K562 (cell line): ENCODE data around the gene BGLAP. TPM values are rescaled to one million over a fixed set of nuclear protein-coding genes. Genes with fewer than 3 reads are reported as not detected.
A peak's percentile ranks its signal among the peaks of the same experiment; 100 is the strongest.

Experiments used
- ATAC-seq: fragments of 200-7000 bp; cut with Tn5 transposase; 3 replicates; pipeline ENCODE4 v1.9.1; 2020; ENCODE audit warnings: moderate library complexity
- BruUV-seq: library from RNA; stranded (reverse); fragments of 400-500 nt; replicated peaks from 2 replicates; lab custom pipeline; 2021; lab: Mats Ljungman, UMichigan
- CTCF ChIA-PET: fragments of 300-600 bp; formaldehyde crosslinking; extraction: SDS; loops from one replicate; lab custom pipeline; 2021; ENCODE audit warnings: low intra/inter-chr PET ratio; lab: Yijun Ruan, JAX
- POLR2A ChIA-PET: fragments of 300-600, 350-650 bp; sonication (Branson Sonifier 250); formaldehyde crosslinking; extraction: SDS; loops from one replicate; lab custom pipeline; 2021; ENCODE audit warnings: antibody characterized with exemption, inconsistent platforms; lab: Yijun Ruan, JAX
- DNase-seq, 4 experiments: peaks; one replicate each; pipeline versions ENCODE4 v3.0.0 to v3.0.0-alpha.2; 2011 to 2018; ENCODE audit warnings: low spot score in 3 of 4, mixed read lengths in 3 of 4; ENCODE audit errors: extremely low read depth in 1 of 4
- FAIRE-seq: peaks from 2 replicates; lab custom pipeline; 2011; peaks lifted over from hg19 to GRCh38; lab: Jason Lieb, UNC
- H2AFZ ChIP-seq: 2 replicates; pipeline ENCODE4 v1.6.0; 2011; ENCODE audit warnings: low read depth, low read length, control low read depth, inconsistent platforms
- H3K27ac ChIP-seq: fragments of 200-600 bp; 3 replicates; pipeline ENCODE4 v1.8.0; 2011; ENCODE audit warnings: low read depth, mild to moderate bottlenecking, control low read depth, inconsistent platforms, low read length, moderate library complexity, mixed read lengths; ENCODE audit errors: extremely low read depth
- H3K27me3 ChIP-seq, 2 experiments: fragments of 300-600 bp in 1 of 2; 2 replicates in 1 of 2; 3 replicates in 1 of 2; pipeline versions ENCODE4 v1.6.0 to v1.8.0; 2011; ENCODE audit warnings: inconsistent platforms in 2 of 2, low read length in 2 of 2, mild to moderate bottlenecking in 1 of 2, mixed read lengths in 1 of 2, moderate library complexity in 1 of 2; ENCODE audit not compliant: control insufficient read depth in 2 of 2, insufficient read depth in 2 of 2
- H3K36me3 ChIP-seq: fragments of 300-600 bp; 3 replicates; pipeline ENCODE4 v1.8.0; 2011; ENCODE audit warnings: mild to moderate bottlenecking, low read length, inconsistent platforms; ENCODE audit not compliant: control insufficient read depth, insufficient read depth
- H3K4me1 ChIP-seq, 2 experiments: fragments of 200-600 bp in 1 of 2; replicated peaks in 1 of 2; 2 replicates in 1 of 2; 3 replicates in 1 of 2; pipeline versions ENCODE4 v1.5.1 to v1.8.0; 2011; ENCODE audit warnings: inconsistent platforms in 2 of 2, low read length in 2 of 2, mild to moderate bottlenecking in 1 of 2, mixed read lengths in 1 of 2, moderate library complexity in 1 of 2; ENCODE audit not compliant: control insufficient read depth in 2 of 2, insufficient read depth in 2 of 2
- H3K4me2 ChIP-seq: 2 replicates; pipeline ENCODE4 v1.6.1; 2011; ENCODE audit warnings: low read length, control low read depth, inconsistent platforms, mixed read lengths; ENCODE audit not compliant: insufficient read depth
- H3K4me3 ChIP-seq: fragments of 200-600 bp; sonication (generic), shearing (Covaris generic); 2 replicates; pipeline ENCODE4 v1.5.1; 2016; ENCODE audit warnings: control low read depth, inconsistent platforms
- H3K79me2 ChIP-seq: fragments of 200-600 bp; 3 replicates; pipeline ENCODE4 v1.8.0; 2011; ENCODE audit warnings: low read length, inconsistent platforms; ENCODE audit not compliant: control insufficient read depth, insufficient read depth
- H3K9ac ChIP-seq, 2 experiments: 2 replicates each; pipeline versions ENCODE4 v1.6.0 to v1.6.1; 2011; ENCODE audit warnings: low read depth in 2 of 2, low read length in 2 of 2, control low read depth in 1 of 2, inconsistent platforms in 1 of 2, mild to moderate bottlenecking in 1 of 2, mixed read lengths in 1 of 2; ENCODE audit not compliant: insufficient read depth in 1 of 2
- H3K9me1 ChIP-seq: one replicate; pipeline ENCODE4 v1.6.0; 2011; ENCODE audit warnings: inconsistent platforms, mild to moderate bottlenecking, low read length, moderate library complexity; ENCODE audit not compliant: control insufficient read depth, insufficient read depth
- H3K9me3 ChIP-seq: replicated peaks from 2 replicates; pipeline ENCODE4 v1.5.1; 2011; ENCODE audit warnings: low read depth, low read length, inconsistent platforms; ENCODE audit not compliant: control insufficient read depth, insufficient read depth
- H4K20me1 ChIP-seq: replicated peaks from 2 replicates; pipeline ENCODE4 v1.6.1; 2011; ENCODE audit warnings: low read length, inconsistent platforms, mixed read lengths; ENCODE audit not compliant: control insufficient read depth, insufficient read depth
- BCOR ChIP-seq: fragments of 450-650 bp; IDR thresholded peaks from 2 replicates; pipeline ENCODE4 v1.6.1; 2016
- BMI1 ChIP-seq: fragments of 150-350 bp; IDR thresholded peaks from 2 replicates; pipeline ENCODE4 v1.6.1; 2014; ENCODE audit warnings: low read length
- CREB5 ChIP-seq: fragments of 250-450 bp; sonication (Bioruptor Pico); IDR thresholded peaks from 2 replicates; pipeline ENCODE4 v1.5.0; 2020; ENCODE audit warnings: mild to moderate bottlenecking
- CREM ChIP-seq: IDR thresholded peaks from 2 replicates; pipeline ENCODE4 v1.6.1; 2014; ENCODE audit warnings: antibody characterized with exemption, low read depth
- EZH2 ChIP-seq: IDR thresholded peaks from 2 replicates; pipeline ENCODE4 v1.6.1; 2012; ENCODE audit warnings: low read depth, mild to moderate bottlenecking, inconsistent platforms, low read length, borderline replicate concordance
- MCM7 ChIP-seq, 2 experiments: fragments of 450-650 bp; IDR thresholded peaks; 2 replicates each; pipeline ENCODE4 v1.6.1; 2016 to 2018
- NONO ChIP-seq, 2 experiments: fragments of 200-400 bp in 1 of 2; fragments of 450-650 bp in 1 of 2; formaldehyde crosslinking in 1 of 2; IDR thresholded peaks; 2 replicates each; pipeline ENCODE4 v1.6.1; 2017; ENCODE audit warnings: low read depth in 2 of 2, mild to moderate bottlenecking in 2 of 2, moderate library complexity in 2 of 2, low read length in 1 of 2
- RBM25 ChIP-seq: fragments of 200-400 bp; formaldehyde crosslinking; IDR thresholded peaks from 2 replicates; pipeline ENCODE4 v1.6.1; 2018; ENCODE audit warnings: low read length, low read depth, moderate library complexity; ENCODE audit not compliant: severe bottlenecking
- SMAD1 ChIP-seq: fragments of 150-350 bp; IDR thresholded peaks from 2 replicates; pipeline ENCODE4 v1.6.1; 2014; ENCODE audit warnings: low read length, low read depth; ENCODE audit not compliant: partially characterized antibody
- SRSF7 ChIP-seq: fragments of 200-400 bp; formaldehyde crosslinking; optimal IDR thresholded peaks from 2 replicates; pipeline ENCODE3; 2017; ENCODE audit warnings: mild to moderate bottlenecking, low read depth, low read length
- ZNF121 ChIP-seq: sonication (generic); formaldehyde crosslinking; conservative IDR thresholded peaks from 2 replicates; pipeline ENCODE4 v1.8.0; 2022; ENCODE audit warnings: missing genetic modification reagents
- ZNF24 ChIP-seq: fragments of 450-650 bp; IDR thresholded peaks from 2 replicates; pipeline ENCODE4 v1.6.1; 2016
- WGBS: fragments of 100-300 bp; shearing (Covaris generic); methylation state at CpG from one replicate; pipeline ENCODE4 v1.1.6; 2016; ENCODE audit warnings: low coverage, mixed read lengths; ENCODE audit not compliant: insufficient coverage; ENCODE audit errors: missing lambda C conversion rate; 5-methylcytosine and 5-hydroxymethylcytosine counted together
- in situ Hi-C: fragments of 300-500 bp; cut with MboI; formaldehyde crosslinking; loops from 4 replicates; pipeline ENCODE4 v1.15.0; 2018; ENCODE audit warnings: inconsistent platforms, mixed read lengths
- intact Hi-C: fragments of 100-400 bp; cut with micrococcal nuclease; formaldehyde crosslinking; loops from 2 replicates; pipeline ENCODE4 v1.14.2; 2022
- polyA plus RNA-seq, 8 experiments: library from polyadenylated mRNA; depleted of rRNA in 4 of 8; stranded (reverse) in 5 of 8; unstranded in 3 of 8; fragments of >200 nt; fragmentation: Nextera tagmentation in 2 of 8; fragmentation: Illumina TruSeq in 1 of 8; extraction: Ambion mirVana in 2 of 8; extraction: Trizol in 1 of 8; gene quantifications; 2 replicates each; pipeline versions ENCODE4 v1.2.1 to v1.2.3, GENCODE V29; 2011 to 2014; ENCODE audit warnings: inconsistent platforms in 1 of 8, missing spikeins in 1 of 8
- total RNA-seq, 7 experiments: library from RNA; depleted of rRNA in 6 of 7; stranded (reverse); fragments of >200 nt in 6 of 7; fragmentation: Illumina TruSeq in 2 of 7; extraction: Trizol in 2 of 7; gene quantifications; 2 replicates each; pipeline versions ENCODE4 v1.2.1 to v1.2.3, GENCODE V29; 2011 to 2021; ENCODE audit warnings: low replicate concordance in 1 of 7
- TF ChIP-seq, protein P1 (sequence below): fragments of 250-450 bp; sonication (Bioruptor Pico); IDR thresholded peaks from 2 replicates; pipeline ENCODE4 v1.4.0; 2020

Gene BGLAP
- total and polyA plus RNA-seq, 9 of the 15 experiments (the other 6 are each of a cell fraction or from before 2014, with no cell fraction given), result 0.15 to 1.4 (median 0.28) TPM; not detected in 3

- no peaks in the 10 kb centered on the region for H4K20me1 ChIP-seq
- no peak overlapping the region for H3K9ac ChIP-seq
- H3K9me1 ChIP-seq, result no peaks in the 10 kb centered on the region
- no peak for FAIRE-seq
- BruUV-seq, result no TSS peak
- no peak overlapping the region for H2AFZ ChIP-seq
- in situ Hi-C loops, result loop anchor here (5.0 kb wide), 1 partner anchor 128 kb away; no protein-coding TSS in a partner anchor
- peaks cover 43% of the 10 kb centered on the region; the same call in 2 of the 3 replicates for H3K36me3 ChIP-seq
- no peaks in the 10 kb centered on the region for H3K27me3 ChIP-seq
- intact Hi-C loops, result no loop called here
- no peak for DNase-seq
- ChIA-PET POLR2A (interaction anchor here (0.6 kb wide), 1 partner anchor 56 kb away, joined by 3 read pairs; no protein-coding TSS in a partner anchor), CTCF (no interaction called here)
- H3K27ac ChIP-seq, result no peak overlapping the region
- ATAC-seq, result no peak
- peaks cover 0 to 4% of the 10 kb centered on the region in 2 experiments; a peak in 1 of 5 replicates for H3K4me1 ChIP-seq
- TF ChIP-seq CREM (no peak), ZNF121 (CRISPR knock-in tag) (peak; percentile 92), RBM25 (peak; percentile 10)
- no peaks in the 10 kb centered on the region; the same call in 1 of the 2 replicates for H3K9me3 ChIP-seq
- H3K79me2 ChIP-seq, result peaks cover 12% of the 10 kb centered on the region
- no peak overlapping the region for H3K4me2 ChIP-seq
- WGBS, result 92% methylated on average over 9 of the region's 9 CpGs
- H3K4me3 ChIP-seq, result no peak overlapping the region
Observed at GRCh38 chr1:156220226-156220625, 21.8 kb upstream of the BGLAP start.

GRCh38 chr1:156221986-156222692 is 19.8 kb upstream of the BGLAP start:
- Histone ChIP-seq H3K4me2 (no peak overlapping the region), H3K4me3 (no peak overlapping the region), H2AFZ (no peak overlapping the region), H3K9me1 (no peaks in the 10 kb centered on the region), H4K20me1 (no peaks in the 10 kb centered on the region), H3K9ac (peak overlapping the region in 1 of 2 experiments; percentile 19; a peak in 1 of 4 replicates), H3K27me3 (no peaks in the 10 kb centered on the region), H3K9me3 (no peaks in the 10 kb centered on the region; the same call in 1 of the 2 replicates), H3K79me2 (peaks cover 6% of the 10 kb centered on the region; the same call in 1 of the 3 replicates), H3K36me3 (peaks cover 43% of the 10 kb centered on the region; the same call in 2 of the 3 replicates), H3K27ac (no peak overlapping the region), H3K4me1 (no peaks in the 10 kb centered on the region)
- 81% methylated on average over 12 of the region's 13 CpGs for WGBS
- in situ Hi-C loops (loop anchor here (5.0 kb wide), 1 partner anchor 130 kb away; no protein-coding TSS in a partner anchor), intact Hi-C loops (no loop called here)
- no peak for ATAC-seq
- no peak for DNase-seq
- POLR2A ChIA-PET, result interaction anchor here (0.7 to 1.5 kb wide), 5 partner anchors 8 to 85 kb away, joined by 3 to 6 read pairs (median 3); partner anchors contain the start of genes PAQR6 and PMF1
- no TSS peak for BruUV-seq
- CTCF ChIA-PET, result interaction anchor here (1.4 kb wide), 1 partner anchor 126 kb away, joined by 3 read pairs; no protein-coding TSS in a partner anchor
- no peak for FAIRE-seq
- TF ChIP-seq BCOR, result no peak
- no peak for TF ChIP-seq NONO (IDR thresholded peaks at IDR 0.05; ENCODE audit: low read depth in 2 of 2, low read length in 1 of 2)
- no peak for TF ChIP-seq BMI1
- no peak for TF ChIP-seq MCM7 (IDR thresholded peaks at IDR 0.05)
- no peak for TF ChIP-seq EZH2
- TF ChIP-seq ZNF24, result no peak
- TF ChIP-seq, protein P1, sequence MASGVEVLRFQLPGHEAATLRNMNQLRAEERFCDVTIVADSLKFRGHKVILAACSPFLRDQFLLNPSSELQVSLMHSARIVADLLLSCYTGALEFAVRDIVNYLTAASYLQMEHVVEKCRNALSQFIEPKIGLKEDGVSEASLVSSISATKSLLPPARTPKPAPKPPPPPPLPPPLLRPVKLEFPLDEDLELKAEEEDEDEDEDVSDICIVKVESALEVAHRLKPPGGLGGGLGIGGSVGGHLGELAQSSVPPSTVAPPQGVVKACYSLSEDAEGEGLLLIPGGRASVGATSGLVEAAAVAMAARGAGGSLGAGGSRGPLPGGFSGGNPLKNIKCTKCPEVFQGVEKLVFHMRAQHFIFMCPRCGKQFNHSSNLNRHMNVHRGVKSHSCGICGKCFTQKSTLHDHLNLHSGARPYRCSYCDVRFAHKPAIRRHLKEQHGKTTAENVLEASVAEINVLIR (CRISPR knock-in tag), result no peak
- TF ChIP-seq SMAD1, result no peak
- no peak for TF ChIP-seq CREB5 (CRISPR knock-in tag)
- TF ChIP-seq SRSF7, result no peak
